A549 (cell line): ENCODE results near the gene GRK1. TPM values are rescaled to one million over a fixed set of nuclear protein-coding genes. Genes with fewer than 3 reads are reported as not detected.

Experiments
- ATAC-seq, 2 experiments: fragments of 200-7000 bp in 1 of 2; fragments of >200 bp in 1 of 2; cut with Nextera tagmentation in 1 of 2; cut with Tn5 transposase in 1 of 2; 3 replicates each; pipeline versions ENCODE4 v1.8.0 to v1.9.1; 2018 to 2020; ENCODE audit warnings: mild to moderate bottlenecking in 1 of 2, moderate library complexity in 1 of 2
- CTCF ChIA-PET: fragments of 300-600 bp; sonication (Branson Sonifier 250); formaldehyde crosslinking; extraction: SDS; loops from one replicate; lab custom pipeline; 2021; ENCODE audit warnings: antibody characterized with exemption, inconsistent platforms; lab: Yijun Ruan, JAX
- POLR2A ChIA-PET: fragments of 350-600 bp; formaldehyde crosslinking; extraction: SDS; loops from one replicate; lab custom pipeline; 2021; ENCODE audit warnings: antibody characterized with exemption, inconsistent platforms; lab: Yijun Ruan, JAX
- DNase-seq, 2 experiments: peaks; one replicate each; pipeline versions ENCODE4 v3.0.0 to v3.0.0-alpha.2; 2011 to 2016; ENCODE audit warnings: low read depth in 1 of 2, low spot score in 1 of 2
- FAIRE-seq: peaks from 2 replicates; lab custom pipeline; 2011; peaks lifted over from hg19 to GRCh38; lab: Jason Lieb, UNC
- H3K27ac ChIP-seq, 2 experiments: fragments of >200 bp; sonication (Bioruptor Twin); formaldehyde crosslinking; 3 replicates each; pipeline ENCODE4 v1.5.1; 2016 to 2017
- H3K4me1 ChIP-seq: fragments of >200 bp; sonication (Bioruptor Twin); formaldehyde crosslinking; 3 replicates; pipeline ENCODE4 v1.6.1; 2016
- H3K4me2 ChIP-seq: fragments of >200 bp; sonication (Bioruptor Twin); formaldehyde crosslinking; 3 replicates; pipeline ENCODE4 v1.6.1; 2016
- H3K4me3 ChIP-seq: fragments of >200 bp; sonication (Bioruptor Twin); formaldehyde crosslinking; 3 replicates; pipeline ENCODE4 v1.5.1; 2016
- H3K9me3 ChIP-seq: fragments of >200 bp; sonication (Bioruptor Twin); formaldehyde crosslinking; 3 replicates; pipeline ENCODE4 v1.6.1; 2016
- CEBPB ChIP-seq, 2 experiments: fragments of >200 bp in 1 of 2; sonication (Bioruptor Twin) in 1 of 2; formaldehyde crosslinking in 1 of 2; IDR thresholded peaks; 2 replicates each; pipeline ENCODE4 v1.6.1; 2012 to 2016
- CHD4 ChIP-seq: fragments of 200-600 bp; sonication (generic); IDR thresholded peaks from 2 replicates; pipeline ENCODE4 v1.6.1; 2016; ENCODE audit warnings: antibody characterized with exemption, mild to moderate bottlenecking, borderline replicate concordance
- E2F6 ChIP-seq: IDR thresholded peaks from 2 replicates; pipeline ENCODE4 v1.6.1; 2012; ENCODE audit warnings: low read depth, borderline replicate concordance
- ELK1 ChIP-seq: fragments of 150-350 bp; IDR thresholded peaks from 2 replicates; pipeline ENCODE4 v1.6.1; 2014; ENCODE audit warnings: low read depth, mild to moderate bottlenecking, low read length
- EP300 ChIP-seq, 2 experiments: fragments of >200 bp; sonication (Bioruptor Twin); formaldehyde crosslinking; IDR thresholded peaks; 2 replicates in 1 of 2; 3 replicates in 1 of 2; pipeline ENCODE4 v1.6.1; 2016 to 2017
- FOSB ChIP-seq: fragments of 250-450 bp; sonication (Bioruptor Pico); IDR thresholded peaks from 2 replicates; pipeline ENCODE4 v1.5.0; 2020; ENCODE audit warnings: mild to moderate bottlenecking, moderate library complexity
- HDAC2 ChIP-seq: fragments of 200-600 bp; sonication (generic); IDR thresholded peaks from 2 replicates; pipeline ENCODE4 v1.6.1; 2016
- HOXA7 ChIP-seq: fragments of 250-450 bp; sonication (Bioruptor Pico); IDR thresholded peaks from 2 replicates; pipeline ENCODE4 v1.5.0; 2020; ENCODE audit warnings: mild to moderate bottlenecking, moderate library complexity
- KDM5A ChIP-seq: fragments of 200-600 bp; sonication (generic); IDR thresholded peaks from 2 replicates; pipeline ENCODE4 v1.6.1; 2016; ENCODE audit warnings: antibody characterized with exemption, mild to moderate bottlenecking
- MAFK ChIP-seq: fragments of 450-650 bp; IDR thresholded peaks from 2 replicates; pipeline ENCODE4 v1.6.1; 2014; ENCODE audit not compliant: partially characterized antibody
- NPAS2 ChIP-seq: fragments of 250-450 bp; sonication (Bioruptor Pico); IDR thresholded peaks from 2 replicates; pipeline ENCODE4 v1.8.0; 2022; ENCODE audit warnings: mild to moderate bottlenecking, moderate library complexity, borderline replicate concordance
- POLR2A ChIP-seq: IDR thresholded peaks from 2 replicates; pipeline ENCODE4 v1.6.1; 2012; ENCODE audit warnings: mild to moderate bottlenecking, low read length
- RAD21 ChIP-seq, 2 experiments: fragments of >200 bp in 1 of 2; sonication (Bioruptor Twin) in 1 of 2; formaldehyde crosslinking in 1 of 2; IDR thresholded peaks in 1 of 2; conservative IDR thresholded peaks in 1 of 2; 2 replicates in 1 of 2; 3 replicates in 1 of 2; pipeline ENCODE4 v1.6.1; 2012 to 2018; ENCODE audit warnings: inconsistent platforms in 1 of 2
- RARB ChIP-seq: fragments of 250-450 bp; sonication (Bioruptor Pico); IDR thresholded peaks from 2 replicates; pipeline ENCODE4 v1.8.0; 2021; ENCODE audit warnings: mild to moderate bottlenecking, moderate library complexity
- RCOR1 ChIP-seq: fragments of 150-350 bp; IDR thresholded peaks from 2 replicates; pipeline ENCODE4 v1.6.1; 2014; ENCODE audit warnings: antibody characterized with exemption, low read length, low read depth
- RFX5 ChIP-seq: fragments of 450-650 bp; IDR thresholded peaks from 2 replicates; pipeline ENCODE4 v1.7.1; 2014; ENCODE audit warnings: antibody characterized with exemption, mild to moderate bottlenecking, moderate library complexity
- TFCP2L1 ChIP-seq: fragments of 250-450 bp; sonication (Bioruptor Pico); IDR thresholded peaks from 2 replicates; pipeline ENCODE4 v1.5.0; 2021; ENCODE audit warnings: mild to moderate bottlenecking
- ZFP36 ChIP-seq: fragments of 450-650 bp; IDR thresholded peaks from 2 replicates; pipeline ENCODE4 v1.6.1; 2014; ENCODE audit warnings: borderline replicate concordance; ENCODE audit not compliant: partially characterized antibody
- ZNF302 ChIP-seq: fragments of 250-450 bp; sonication (Bioruptor Pico); IDR thresholded peaks from 2 replicates; pipeline ENCODE4 v1.9.0; 2021; ENCODE audit warnings: inconsistent platforms, mild to moderate bottlenecking, moderate library complexity
- ZSCAN20 ChIP-seq: fragments of 250-450 bp; sonication (Bioruptor Pico); IDR thresholded peaks from 2 replicates; pipeline ENCODE4 v1.8.0; 2022; ENCODE audit warnings: mild to moderate bottlenecking, moderate library complexity
- WGBS: methylation state at CpG from one replicate; pipeline ENCODE4 v1.1.6; 2017; ENCODE audit errors: missing lambda C conversion rate; 5-methylcytosine and 5-hydroxymethylcytosine counted together
- polyA plus RNA-seq, 4 experiments: library from polyadenylated mRNA; depleted of rRNA in 3 of 4; stranded (reverse); fragments of >200 nt; fragmentation: RNase III in 1 of 4; extraction: RNeasy Plus Mini Kit Qiagen cat#74134 plus additional on column Dnase treatment in 1 of 4; gene quantifications; 2 replicates in 3 of 4; 3 replicates in 1 of 4; pipeline ENCODE4 v1.2.3, GENCODE V29; 2011 to 2017
- TF ChIP-seq, protein P1 (sequence below): fragments of 450-650 bp; IDR thresholded peaks from 2 replicates; pipeline ENCODE4 v1.6.1; 2014; ENCODE audit warnings: antibody characterized with exemption
- TF ChIP-seq, protein P2 (sequence below): fragments of 250-450 bp; sonication (Bioruptor Pico); IDR thresholded peaks from 2 replicates; pipeline ENCODE4 v1.5.0; 2020; ENCODE audit warnings: low read depth, mild to moderate bottlenecking, moderate library complexity
- TF ChIP-seq, protein P3 (sequence below): fragments of 200-600 bp; sonication (generic); IDR thresholded peaks from 2 replicates; pipeline ENCODE4 v1.6.1; 2016; ENCODE audit warnings: antibody characterized with exemption, mild to moderate bottlenecking, moderate library complexity
- TF ChIP-seq, protein P4 (sequence below): fragments of >200 bp; sonication (Bioruptor Twin); formaldehyde crosslinking; IDR thresholded peaks from 3 replicates; pipeline ENCODE4 v1.6.1; 2016

Gene GRK1
- polyA plus RNA-seq, 2 of the 4 experiments (the other 2 are of a cell fraction): not detected

GRCh38 chr13:113657851-113658741 is 8.9 kb upstream of the GRK1 start, which contains the start of gene ATP4B:
Gene ATP4B (minus strand): TSS chr13:113658198. CDS start chr13:113658144, 54 bp downstream.
- DNase-seq: no peak
- no peak for TF ChIP-seq ELK1
- no peak for TF ChIP-seq ZFP36
- TF ChIP-seq MAFK: no peak
- no peak for TF ChIP-seq CHD4
- TF ChIP-seq E2F6: no peak
- TF ChIP-seq RFX5: no peak
- no peak for TF ChIP-seq FOSB (CRISPR knock-in tag)
- no peak for TF ChIP-seq ZSCAN20
- TF ChIP-seq, all 56 proteins: peak for 0
- FAIRE-seq: no peak
- Histone ChIP-seq H3K4me1 (no peaks in the 10 kb centered on the region), H3K4me3 (no peak within 1 kb of the TSS), H3K9me3 (peaks cover 8% of the 10 kb centered on the region), H3K4me2 (no peak within 1 kb of the TSS), H3K27ac (no peak within 1 kb of the TSS)
- ChIA-PET CTCF (no interaction called here), POLR2A (no interaction called here)
- ATAC-seq: no peak; a peak in 1 of 6 replicates
- WGBS: 76% methylated on average over 14 of the region's 47 CpGs

DNA sequence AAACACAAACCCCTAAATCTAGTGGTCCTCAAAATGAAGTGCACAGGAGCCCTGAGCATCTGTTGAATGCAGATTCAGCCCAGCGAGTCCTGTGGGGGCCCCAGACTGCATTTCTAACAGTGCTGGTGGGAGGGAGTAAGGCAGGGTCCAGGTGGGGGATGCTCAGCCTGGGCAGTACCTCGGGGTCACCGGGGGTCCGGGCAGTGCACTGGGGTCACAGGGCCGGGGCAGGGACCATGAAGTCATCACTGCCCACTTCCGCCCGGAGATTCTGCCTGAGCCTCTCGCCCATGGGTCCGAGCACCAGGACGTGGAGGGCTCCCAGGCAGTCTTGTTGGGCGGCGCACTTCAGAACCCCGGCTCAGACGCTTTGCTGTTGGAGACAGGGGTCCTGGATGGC is 8.2 kb upstream of the GRK1 start:
- Histone ChIP-seq H3K4me1 (no peaks in the 10 kb centered on the region), H3K27ac (no peak overlapping the region), H3K4me2 (no peak overlapping the region), H3K9me3 (peaks cover 8% of the 10 kb centered on the region), H3K4me3 (no peak overlapping the region)
- FAIRE-seq: no peak
- no peak for ATAC-seq
- ChIA-PET CTCF (no interaction called here), POLR2A (no interaction called here)
- 68% methylated on average over 9 of the region's 14 CpGs for WGBS
- no peak for DNase-seq
- no peak for TF ChIP-seq RCOR1
- TF ChIP-seq, protein P1, sequence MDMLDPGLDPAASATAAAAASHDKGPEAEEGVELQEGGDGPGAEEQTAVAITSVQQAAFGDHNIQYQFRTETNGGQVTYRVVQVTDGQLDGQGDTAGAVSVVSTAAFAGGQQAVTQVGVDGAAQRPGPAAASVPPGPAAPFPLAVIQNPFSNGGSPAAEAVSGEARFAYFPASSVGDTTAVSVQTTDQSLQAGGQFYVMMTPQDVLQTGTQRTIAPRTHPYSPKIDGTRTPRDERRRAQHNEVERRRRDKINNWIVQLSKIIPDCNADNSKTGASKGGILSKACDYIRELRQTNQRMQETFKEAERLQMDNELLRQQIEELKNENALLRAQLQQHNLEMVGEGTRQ: no peak
- TF ChIP-seq, protein P2, sequence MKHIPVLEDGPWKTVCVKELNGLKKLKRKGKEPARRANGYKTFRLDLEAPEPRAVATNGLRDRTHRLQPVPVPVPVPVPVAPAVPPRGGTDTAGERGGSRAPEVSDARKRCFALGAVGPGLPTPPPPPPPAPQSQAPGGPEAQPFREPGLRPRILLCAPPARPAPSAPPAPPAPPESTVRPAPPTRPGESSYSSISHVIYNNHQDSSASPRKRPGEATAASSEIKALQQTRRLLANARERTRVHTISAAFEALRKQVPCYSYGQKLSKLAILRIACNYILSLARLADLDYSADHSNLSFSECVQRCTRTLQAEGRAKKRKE (CRISPR knock-in tag): no peak
- TF ChIP-seq HOXA7 (CRISPR knock-in tag): no peak
- TF ChIP-seq TFCP2L1 (CRISPR knock-in tag): no peak
- TF ChIP-seq CEBPB (IDR thresholded peaks at IDR 0.05): no peak

- Histone ChIP-seq H3K27ac (no peak overlapping the region), H3K4me1 (no peaks in the 10 kb centered on the region), H3K4me2 (no peak overlapping the region), H3K9me3 (peaks cover 8% of the 10 kb centered on the region), H3K4me3 (no peak overlapping the region)
- DNase-seq: no peak
- POLR2A ChIA-PET: no interaction called here
- WGBS: 51% methylated on average over 8 of the region's 8 CpGs
- CTCF ChIA-PET: no interaction called here
- no peak for FAIRE-seq
- no peak for ATAC-seq
- TF ChIP-seq RFX5 (no peak), HDAC2 (no peak), EP300 (IDR thresholded peaks at IDR 0.05) (no peak), KDM5A (no peak), RAD21 (conservative IDR thresholded peaks at IDR 0.05 in 1 of 2, IDR thresholded peaks at IDR 0.05 in 1 of 2) (no peak), RARB (CRISPR knock-in tag) (no peak), POLR2A (no peak), NPAS2 (CRISPR knock-in tag) (no peak), ZNF302 (CRISPR knock-in tag) (no peak)
- TF ChIP-seq, protein P3, sequence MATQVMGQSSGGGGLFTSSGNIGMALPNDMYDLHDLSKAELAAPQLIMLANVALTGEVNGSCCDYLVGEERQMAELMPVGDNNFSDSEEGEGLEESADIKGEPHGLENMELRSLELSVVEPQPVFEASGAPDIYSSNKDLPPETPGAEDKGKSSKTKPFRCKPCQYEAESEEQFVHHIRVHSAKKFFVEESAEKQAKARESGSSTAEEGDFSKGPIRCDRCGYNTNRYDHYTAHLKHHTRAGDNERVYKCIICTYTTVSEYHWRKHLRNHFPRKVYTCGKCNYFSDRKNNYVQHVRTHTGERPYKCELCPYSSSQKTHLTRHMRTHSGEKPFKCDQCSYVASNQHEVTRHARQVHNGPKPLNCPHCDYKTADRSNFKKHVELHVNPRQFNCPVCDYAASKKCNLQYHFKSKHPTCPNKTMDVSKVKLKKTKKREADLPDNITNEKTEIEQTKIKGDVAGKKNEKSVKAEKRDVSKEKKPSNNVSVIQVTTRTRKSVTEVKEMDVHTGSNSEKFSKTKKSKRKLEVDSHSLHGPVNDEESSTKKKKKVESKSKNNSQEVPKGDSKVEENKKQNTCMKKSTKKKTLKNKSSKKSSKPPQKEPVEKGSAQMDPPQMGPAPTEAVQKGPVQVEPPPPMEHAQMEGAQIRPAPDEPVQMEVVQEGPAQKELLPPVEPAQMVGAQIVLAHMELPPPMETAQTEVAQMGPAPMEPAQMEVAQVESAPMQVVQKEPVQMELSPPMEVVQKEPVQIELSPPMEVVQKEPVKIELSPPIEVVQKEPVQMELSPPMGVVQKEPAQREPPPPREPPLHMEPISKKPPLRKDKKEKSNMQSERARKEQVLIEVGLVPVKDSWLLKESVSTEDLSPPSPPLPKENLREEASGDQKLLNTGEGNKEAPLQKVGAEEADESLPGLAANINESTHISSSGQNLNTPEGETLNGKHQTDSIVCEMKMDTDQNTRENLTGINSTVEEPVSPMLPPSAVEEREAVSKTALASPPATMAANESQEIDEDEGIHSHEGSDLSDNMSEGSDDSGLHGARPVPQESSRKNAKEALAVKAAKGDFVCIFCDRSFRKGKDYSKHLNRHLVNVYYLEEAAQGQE: no peak
- TF ChIP-seq, protein P4, sequence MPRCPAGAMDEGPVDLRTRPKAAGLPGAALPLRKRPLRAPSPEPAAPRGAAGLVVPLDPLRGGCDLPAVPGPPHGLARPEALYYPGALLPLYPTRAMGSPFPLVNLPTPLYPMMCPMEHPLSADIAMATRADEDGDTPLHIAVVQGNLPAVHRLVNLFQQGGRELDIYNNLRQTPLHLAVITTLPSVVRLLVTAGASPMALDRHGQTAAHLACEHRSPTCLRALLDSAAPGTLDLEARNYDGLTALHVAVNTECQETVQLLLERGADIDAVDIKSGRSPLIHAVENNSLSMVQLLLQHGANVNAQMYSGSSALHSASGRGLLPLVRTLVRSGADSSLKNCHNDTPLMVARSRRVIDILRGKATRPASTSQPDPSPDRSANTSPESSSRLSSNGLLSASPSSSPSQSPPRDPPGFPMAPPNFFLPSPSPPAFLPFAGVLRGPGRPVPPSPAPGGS: no peak
- TF ChIP-seq, protein P1: no peak
Measured at GRCh38 chr13:113659337-113659736, 7.7 kb upstream of the GRK1 start.
